GM18520 (cell line): ENCODE measurements around the gene RTTN.

Experiments
- ATAC-seq: cut with Tn5 transposase; IDR thresholded peaks from one replicate; pipeline ENCODE4 v1.9.1; 2021; ENCODE audit not compliant: unreplicated experiment

RTTN gene

GRCh38 chr18:70036168-70036567 is 169.3 kb downstream of the RTTN start:
- ATAC-seq: no peak

GRCh38 chr18:70031221-70031620 is 174.3 kb downstream of the RTTN start:
- ATAC-seq: no peak

- no peak for ATAC-seq
Measured at GRCh38 chr18:70030728-70031127, 174.8 kb downstream of the RTTN start.

GRCh38 chr18:70029163-70029562 is 176.3 kb downstream of the RTTN start:
- peak; percentile 60 for ATAC-seq

GRCh38 chr18:70028734-70029133 is 176.8 kb downstream of the RTTN start:
- no peak for ATAC-seq

- ATAC-seq: no peak
Measured at GRCh38 chr18:70028084-70028483, 177.4 kb downstream of the RTTN start.

- no peak for ATAC-seq
Measured at GRCh38 chr18:70025580-70025979, 179.9 kb downstream of the RTTN start.

GRCh38 chr18:70024829-70025228 is 180.7 kb downstream of the RTTN start:
- peak; percentile 35 for ATAC-seq

- ATAC-seq: no peak
Measured at GRCh38 chr18:70024093-70024492, 181.4 kb downstream of the RTTN start.

- no peak for ATAC-seq
Measured at GRCh38 chr18:70022636-70023035, 182.9 kb downstream of the RTTN start.

GRCh38 chr18:70021498-70021897 is 184.0 kb downstream of the RTTN start:
- no peak for ATAC-seq

- ATAC-seq: no peak
Measured at GRCh38 chr18:70021043-70021442, 184.4 kb downstream of the RTTN start.

- no peak for ATAC-seq
Measured at GRCh38 chr18:70019991-70020390, 185.5 kb downstream of the RTTN start.

GRCh38 chr18:70019136-70019535 is 186.4 kb downstream of the RTTN start:
- ATAC-seq: no peak

GRCh38 chr18:70015127-70015526 is 190.4 kb downstream of the RTTN start:
- ATAC-seq: no peak

GRCh38 chr18:70005580-70005979 is 199.9 kb downstream of the RTTN start:
- no peak for ATAC-seq

- ATAC-seq: no peak
Measured at GRCh38 chr18:70004696-70005095, 200.8 kb downstream of the RTTN start.

GRCh38 chr18:69999656-70000055 is 205.8 kb downstream of the RTTN start:
- no peak for ATAC-seq

GRCh38 chr18:69998523-69998987 is 206.9 kb downstream of the RTTN start:
- ATAC-seq: no peak

- no peak for ATAC-seq
Measured at GRCh38 chr18:69996951-69997798, 208.3 kb downstream of the RTTN start.

- ATAC-seq: no peak
Measured at GRCh38 chr18:69996417-69996816, 209.1 kb downstream of the RTTN start.

- no peak for ATAC-seq
Measured at GRCh38 chr18:69995774-69996173, 209.7 kb downstream of the RTTN start.

GRCh38 chr18:69992776-69993175 is 212.7 kb downstream of the RTTN start:
- no peak for ATAC-seq
